Left ventricle myocardium inferior (tissue), 1 donor: ENCODE measurements around the gene ADAM12. TPM values are rescaled to one million over a fixed set of nuclear protein-coding genes. Genes with fewer than 3 reads are reported as not detected.

Source experiments
- DNase-seq: peaks from one replicate; pipeline ENCODE4 v3.0.0-alpha.2; 2020
- H3K27ac ChIP-seq: fragments of 200-600 bp; replicated peaks from 2 replicates; pipeline ENCODE4 v1.8.0; 2021
- H3K27me3 ChIP-seq: fragments of 200-600 bp; 2 replicates; pipeline ENCODE4 v1.8.0; 2021; ENCODE audit warnings: low read depth
- H3K36me3 ChIP-seq: fragments of 200-600 bp; 2 replicates; pipeline ENCODE4 v1.8.0; 2021
- H3K4me1 ChIP-seq: fragments of 200-600 bp; 2 replicates; pipeline ENCODE4 v1.8.0; 2021
- H3K4me3 ChIP-seq: fragments of 200-600 bp; 2 replicates; pipeline ENCODE4 v1.8.0; 2021; ENCODE audit warnings: mild to moderate bottlenecking, moderate library complexity
- H3K9me3 ChIP-seq: fragments of 200-600 bp; replicated peaks from 2 replicates; pipeline ENCODE4 v1.8.0; 2021
- intact Hi-C: fragments of 100-400 bp; cut with micrococcal nuclease; formaldehyde crosslinking; loops from one replicate; pipeline ENCODE4 v1.11.0; 2022
- total RNA-seq: library from RNA; stranded (reverse); fragmentation: NEBNext Ultra II Directional; extraction: Animal tissue kit (Norgen Biotek cat#: 25700); gene quantifications from one replicate; pipeline ENCODE4 v1.2.1, GENCODE V29; 2021
- TF ChIP-seq, protein P1 (sequence below): fragments of 200-600 bp; IDR thresholded peaks from 2 replicates; pipeline ENCODE4 v1.8.0; 2021; ENCODE audit warnings: antibody characterized with exemption, mild to moderate bottlenecking, borderline replicate concordance
- donor health status: DM: no; HTN: yes; CAD: no; lungs with severe emphysema.

The ADAM12 gene
- total RNA-seq, 1 donor from 2014 or later, result 0.27 TPM

DNA sequence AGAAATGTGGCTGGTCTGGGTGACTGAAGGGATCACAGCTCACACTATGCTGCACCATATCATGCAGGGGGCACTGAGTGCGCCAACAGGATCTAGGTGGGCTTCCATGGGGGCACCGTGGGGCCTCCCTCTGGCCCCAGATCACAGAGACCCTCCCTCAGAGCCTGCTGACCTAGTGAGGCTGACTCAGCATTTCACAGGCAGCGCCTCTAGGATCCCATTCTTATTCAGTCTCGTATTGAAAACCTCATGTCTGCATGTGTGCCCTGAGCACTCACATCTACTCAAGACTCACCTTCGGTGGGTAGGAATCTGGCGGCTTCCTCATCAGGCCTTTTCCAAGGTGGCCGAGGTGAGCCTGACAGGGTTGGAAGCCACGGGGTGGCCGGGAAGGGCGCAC, 350.3 kb downstream of the ADAM12 start:
- TF ChIP-seq, protein P1, sequence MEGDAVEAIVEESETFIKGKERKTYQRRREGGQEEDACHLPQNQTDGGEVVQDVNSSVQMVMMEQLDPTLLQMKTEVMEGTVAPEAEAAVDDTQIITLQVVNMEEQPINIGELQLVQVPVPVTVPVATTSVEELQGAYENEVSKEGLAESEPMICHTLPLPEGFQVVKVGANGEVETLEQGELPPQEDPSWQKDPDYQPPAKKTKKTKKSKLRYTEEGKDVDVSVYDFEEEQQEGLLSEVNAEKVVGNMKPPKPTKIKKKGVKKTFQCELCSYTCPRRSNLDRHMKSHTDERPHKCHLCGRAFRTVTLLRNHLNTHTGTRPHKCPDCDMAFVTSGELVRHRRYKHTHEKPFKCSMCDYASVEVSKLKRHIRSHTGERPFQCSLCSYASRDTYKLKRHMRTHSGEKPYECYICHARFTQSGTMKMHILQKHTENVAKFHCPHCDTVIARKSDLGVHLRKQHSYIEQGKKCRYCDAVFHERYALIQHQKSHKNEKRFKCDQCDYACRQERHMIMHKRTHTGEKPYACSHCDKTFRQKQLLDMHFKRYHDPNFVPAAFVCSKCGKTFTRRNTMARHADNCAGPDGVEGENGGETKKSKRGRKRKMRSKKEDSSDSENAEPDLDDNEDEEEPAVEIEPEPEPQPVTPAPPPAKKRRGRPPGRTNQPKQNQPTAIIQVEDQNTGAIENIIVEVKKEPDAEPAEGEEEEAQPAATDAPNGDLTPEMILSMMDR, result no peak
- Histone ChIP-seq H3K4me3 (no peak overlapping the region), H3K27ac (no peak overlapping the region), H3K9me3 (peaks cover 25% of the 10 kb centered on the region), H3K4me1 (peaks cover 18% of the 10 kb centered on the region), H3K36me3 (no peaks in the 10 kb centered on the region), H3K27me3 (no peaks in the 10 kb centered on the region)
- intact Hi-C loops, result no loop called here
- DNase-seq, result no peak

DNA sequence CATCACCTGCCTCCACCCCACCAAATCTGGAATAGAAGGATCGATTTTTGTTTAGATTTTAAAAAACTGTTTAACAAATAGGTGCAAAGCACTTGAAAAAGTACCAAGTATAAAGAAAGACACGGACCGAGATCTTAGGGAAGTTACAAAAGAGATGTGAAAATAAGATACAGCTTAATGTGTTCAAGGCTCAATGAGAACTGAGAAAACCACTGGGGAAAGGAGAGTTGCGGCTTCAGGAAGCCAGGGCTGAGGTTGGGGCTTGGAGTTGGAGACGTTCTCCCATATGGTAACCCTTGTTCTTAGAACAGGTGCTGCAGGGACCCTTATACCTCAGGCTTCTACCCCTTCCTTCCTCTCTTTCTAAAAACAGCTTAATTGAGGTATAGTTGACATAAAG, 351.8 kb downstream of the ADAM12 start:
- TF ChIP-seq, protein P1, result no peak
- DNase-seq, result no peak
- no peaks in the 10 kb centered on the region for H3K36me3 ChIP-seq
- H3K27me3 ChIP-seq, result no peaks in the 10 kb centered on the region
- peaks cover 4% of the 10 kb centered on the region for H3K4me1 ChIP-seq
- H3K4me3 ChIP-seq, result no peak overlapping the region
- H3K9me3 ChIP-seq, result peaks cover 28% of the 10 kb centered on the region
- intact Hi-C loops, result no loop called here
- H3K27ac ChIP-seq, result no peak overlapping the region

DNA sequence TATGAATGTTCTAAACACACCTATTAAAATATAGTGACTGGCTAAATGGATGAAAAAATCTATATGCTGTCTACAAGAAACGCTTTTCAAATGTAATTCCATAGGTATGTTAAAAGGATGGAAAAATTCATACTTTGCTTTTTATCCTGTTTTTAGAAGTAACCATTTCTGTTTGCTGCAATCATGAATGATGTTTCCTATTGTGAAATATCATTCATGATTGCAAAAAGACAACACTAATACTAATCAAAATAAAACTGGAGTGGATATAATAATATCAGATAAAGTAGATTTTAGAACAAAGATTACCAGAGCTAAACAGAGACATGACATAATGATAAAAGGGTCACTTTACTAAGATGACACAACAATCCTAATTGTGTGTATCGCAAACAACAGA, 353.7 kb downstream of the ADAM12 start:
- H3K27me3 ChIP-seq, result no peaks in the 10 kb centered on the region
- TF ChIP-seq, protein P1, result no peak
- H3K9me3 ChIP-seq, result peaks cover 28% of the 10 kb centered on the region
- no peak overlapping the region for H3K27ac ChIP-seq
- H3K4me3 ChIP-seq, result no peak overlapping the region
- intact Hi-C loops, result no loop called here
- no peak for DNase-seq
- H3K36me3 ChIP-seq, result no peaks in the 10 kb centered on the region
- no peaks in the 10 kb centered on the region for H3K4me1 ChIP-seq

DNA sequence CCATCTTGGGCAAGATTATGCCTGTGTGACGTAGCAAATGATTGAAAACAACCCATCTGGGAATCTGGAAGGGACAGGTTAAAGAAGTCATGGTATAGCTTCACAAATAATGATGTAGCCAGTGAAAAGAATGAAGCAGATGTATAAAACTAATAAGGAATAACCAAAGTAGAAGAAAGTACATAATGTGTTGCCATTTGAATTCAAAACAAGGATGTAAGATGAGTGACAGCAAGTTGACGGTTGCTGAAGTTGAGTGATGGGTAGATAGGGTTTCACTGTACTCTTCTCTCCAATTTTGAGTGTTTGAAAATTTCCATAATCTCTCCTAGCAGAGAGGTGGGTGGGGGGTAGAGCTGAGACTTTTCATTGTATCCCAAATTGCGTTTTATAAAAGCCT, 358.3 kb downstream of the ADAM12 start:
- Histone ChIP-seq H3K4me3 (no peak overlapping the region), H3K36me3 (no peaks in the 10 kb centered on the region), H3K27ac (no peak overlapping the region), H3K27me3 (no peaks in the 10 kb centered on the region), H3K4me1 (no peaks in the 10 kb centered on the region), H3K9me3 (peaks cover 52% of the 10 kb centered on the region)
- intact Hi-C loops, result no loop called here
- TF ChIP-seq, protein P1, result no peak
- no peak for DNase-seq

DNA sequence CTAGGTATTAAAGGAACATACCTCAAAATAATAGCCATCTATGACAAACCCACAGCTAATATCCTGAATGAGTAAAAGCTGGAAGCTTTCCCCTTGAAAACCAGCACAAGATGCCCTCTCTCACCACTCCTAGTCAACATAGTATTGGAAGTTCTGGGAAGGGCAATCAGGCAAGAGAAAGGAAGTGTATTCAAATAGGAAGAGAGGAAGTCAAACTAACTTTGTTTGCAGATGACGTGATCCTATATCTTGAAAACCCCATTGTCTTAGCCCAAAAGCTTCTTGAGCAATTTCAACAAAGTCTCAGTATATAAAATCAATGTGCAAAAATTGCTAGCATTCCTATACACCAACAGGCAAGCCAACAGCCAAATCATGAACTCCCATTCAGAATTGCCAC, 360.6 kb downstream of the ADAM12 start:
- Histone ChIP-seq H3K27me3 (no peaks in the 10 kb centered on the region), H3K4me3 (no peak overlapping the region), H3K27ac (no peak overlapping the region), H3K4me1 (no peaks in the 10 kb centered on the region), H3K36me3 (no peaks in the 10 kb centered on the region), H3K9me3 (peaks cover 30% of the 10 kb centered on the region)
- TF ChIP-seq, protein P1, result no peak
- DNase-seq, result no peak
- intact Hi-C loops, result no loop called here

DNA sequence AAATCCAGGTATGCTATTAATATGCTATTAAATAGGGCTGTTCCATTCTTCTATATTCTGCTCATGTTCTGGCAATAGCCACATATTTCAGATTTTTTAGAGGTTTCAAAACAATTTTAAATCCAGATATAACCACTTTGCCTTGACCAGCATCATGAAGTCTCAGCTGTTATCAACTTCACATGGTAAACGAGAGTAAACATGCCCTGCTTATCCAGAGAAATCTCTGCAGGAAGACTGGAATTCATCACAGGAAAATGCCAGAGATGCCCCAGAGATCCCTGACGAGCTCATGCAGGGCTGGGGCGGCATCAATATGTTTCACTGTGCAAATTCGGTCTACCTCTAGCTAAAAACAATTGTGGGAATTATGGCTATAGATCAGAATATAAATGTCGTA, 365.4 kb downstream of the ADAM12 start:
- Histone ChIP-seq H3K36me3 (no peaks in the 10 kb centered on the region), H3K4me1 (no peaks in the 10 kb centered on the region), H3K9me3 (peaks cover 13% of the 10 kb centered on the region), H3K27ac (no peak overlapping the region), H3K27me3 (no peaks in the 10 kb centered on the region), H3K4me3 (no peak overlapping the region)
- TF ChIP-seq, protein P1, result no peak
- intact Hi-C loops, result no loop called here
- no peak for DNase-seq
